ENCODE measurements around the gene CDC34. TPM values are rescaled to one million over a fixed set of nuclear protein-coding genes. Genes with fewer than 3 reads are reported as not detected.

CDC34 gene
- total and polyA plus RNA-seq, 2 of the 8 experiments (the other 6 are each of a cell fraction or from before 2014, with no cell fraction given): 95.9 to 129 TPM

- TF ChIP-seq CHD7 (IDR thresholded peaks at IDR 0.05; ENCODE audit: insufficient replicate concordance, low read length): no peak
- no peak for TF ChIP-seq TCF12 (IDR thresholded peaks at IDR 0.05; ENCODE audit: low read depth, low read length)
Measured at GRCh38 chr19:547836-548720, 16.5 kb downstream of the CDC34 start (continued).

All from H1 (cell line).